ENCODE results near the gene KAZN. TPM values are rescaled to one million over a fixed set of nuclear protein-coding genes. Genes with fewer than 3 reads are reported as not detected.

The KAZN gene
- total and polyA plus RNA-seq, 2 of the 8 experiments (the other 6 are each of a cell fraction or from before 2014, with no cell fraction given): 3.7 to 11.8 TPM

GRCh38 chr1:14881775-14882672 is 283.5 kb downstream of the KAZN start:
- no peak overlapping the region for H2BK20ac ChIP-seq (ENCODE audit: low read length)
- H3K4ac ChIP-seq (replicated peaks; ENCODE audit: insufficient read length, low read depth, low read length): no peak overlapping the region
- WGBS, 2 experiments (ENCODE audit: extremely low coverage in 1 of 2, insufficient coverage in 1 of 2, insufficient read length in 1 of 2, insufficient replicate concordance in 2 of 2, low coverage in 1 of 2, low lambda C conversion rate in 2 of 2, missing lambda C conversion rate in 1 of 2): 89% methylated on average over 9 of the region's 9 CpGs; no CpG with 5 or more reads in 1 of the 2 experiments
- TF ChIP-seq JUN (IDR thresholded peaks at IDR 0.05; ENCODE audit: low read depth, low read length): no peak
- no peak for TF ChIP-seq GTF2F1 (IDR thresholded peaks at IDR 0.05; ENCODE audit: borderline replicate concordance, low read depth, low read length)
- TF ChIP-seq BCL11A (IDR thresholded peaks at IDR 0.05; ENCODE audit: low read depth in 2 of 2, low read length in 2 of 2): no peak
- TF ChIP-seq E2F6 (IDR thresholded peaks at IDR 0.05): no peak
- TF ChIP-seq MAFK (IDR thresholded peaks at IDR 0.05; ENCODE audit: low read depth, low read length): no peak
- no peak for TF ChIP-seq SRF (IDR thresholded peaks at IDR 0.05; ENCODE audit: low read depth, low read length)
- no peak for TF ChIP-seq POLR2A (IDR thresholded peaks at IDR 0.05; ENCODE audit: control extremely low read depth in 1 of 2, low read depth in 2 of 2, low read length in 2 of 2)
- no peak for TF ChIP-seq RBBP5 (IDR thresholded peaks at IDR 0.05; ENCODE audit: borderline replicate concordance, low read depth, low read length)
- H3K18ac ChIP-seq (ENCODE audit: extremely low read depth, low read length): no peak overlapping the region
- H3K23ac ChIP-seq (ENCODE audit: insufficient read length): no peak overlapping the region
- no peaks in the 10 kb centered on the region for H3K79me1 ChIP-seq (ENCODE audit: low read depth, low read length)
- H4K91ac ChIP-seq (replicated peaks; ENCODE audit: insufficient read length, low read length): no peak overlapping the region
- peaks cover 0 to 3% (median 0%) of the 10 kb centered on the region in 4 experiments; a peak in 2 of 7 replicates for H3K4me1 ChIP-seq (replicated peaks in 1 of 4; ENCODE audit: control insufficient read depth in 3 of 4, insufficient read depth in 4 of 4, low read length in 3 of 4)
- no peak for DNase-seq (ENCODE audit: low read depth in 1 of 2, low spot score in 2 of 2)
- FAIRE-seq: no peak
- no peak overlapping the region for H3K27ac ChIP-seq (ENCODE audit: low read depth, low read length)
- H3K4me2 ChIP-seq (ENCODE audit: insufficient read depth in 1 of 2, low read depth in 2 of 2, low read length in 2 of 2): no peak overlapping the region
- H3K9me3 ChIP-seq (ENCODE audit: insufficient read depth in 2 of 2, low read depth in 1 of 2, low read length in 1 of 2): no peaks in the 10 kb centered on the region
- no peak overlapping the region for H2BK15ac ChIP-seq (ENCODE audit: low read length)
- no peak overlapping the region for H3K9ac ChIP-seq (replicated peaks in 1 of 4; ENCODE audit: extremely low read depth in 1 of 4, low read depth in 3 of 4, low read length in 3 of 4)
- H3K27me3 ChIP-seq (replicated peaks in 1 of 4; ENCODE audit: control insufficient read depth in 3 of 4, extremely low read depth in 1 of 4, insufficient read depth in 3 of 4, low read length in 3 of 4): no peaks in the 10 kb centered on the region
- H4K5ac ChIP-seq (ENCODE audit: insufficient read length, low read depth, low read length): no peak overlapping the region
- no peak overlapping the region for H2BK120ac ChIP-seq (replicated peaks; ENCODE audit: low read depth, low read length)
- H2AK5ac ChIP-seq (ENCODE audit: low read depth, low read length): no peak overlapping the region
- H3K4me3 ChIP-seq (ENCODE audit: extremely low read depth in 1 of 4, insufficient read depth in 2 of 4, low read depth in 3 of 4, low read length in 4 of 4): no peak overlapping the region
- no peaks in the 10 kb centered on the region for H3K23me2 ChIP-seq (ENCODE audit: low read depth, low read length)
- CTCF ChIA-PET (ENCODE audit: partially characterized antibody): interaction anchor here (0.6 to 2.9 kb wide), 3 partner anchors 33 to 218 kb away, joined by 3 to 8 read pairs (median 3); no protein-coding TSS in a partner anchor
- H4K8ac ChIP-seq (ENCODE audit: extremely low read depth, insufficient read depth, low read length): no peak overlapping the region
- POLR2A ChIA-PET (ENCODE audit: partially characterized antibody): no interaction called here
- H3K56ac ChIP-seq (replicated peaks; ENCODE audit: insufficient read length, low read depth, low read length): no peak overlapping the region
- no peaks in the 10 kb centered on the region for H4K20me1 ChIP-seq (replicated peaks in 1 of 2; ENCODE audit: control insufficient read depth in 1 of 2, insufficient read depth in 2 of 2, low read length in 2 of 2)
- no peak overlapping the region for H3K14ac ChIP-seq (ENCODE audit: insufficient read length)
- no peaks in the 10 kb centered on the region for H3K36me3 ChIP-seq (ENCODE audit: control insufficient read depth in 2 of 4, insufficient read depth in 4 of 4, low read length in 3 of 4)
- no peak overlapping the region for H2BK5ac ChIP-seq (ENCODE audit: low read depth, low read length)
- H3K79me2 ChIP-seq (ENCODE audit: control insufficient read depth in 1 of 2, insufficient read depth in 2 of 2, low read length in 2 of 2): no peaks in the 10 kb centered on the region
- no peak overlapping the region for H2AFZ ChIP-seq (ENCODE audit: low read length)
- no peak overlapping the region for H2BK12ac ChIP-seq (ENCODE audit: low read depth, low read length)
